HUES64 (cell line): Measurements from ENCODE around the gene SEPTIN2.
"Not testable (repeated sequence)": the region's sequence is repeated elsewhere in the genome, so short reads cannot be mapped to it uniquely, and the experiment has no call there.

Experiments
- H3K27ac ChIP-seq: 2 replicates; pipeline ENCODE4 v1.7.0; 2013; ENCODE audit warnings: low read depth, low read length, inconsistent platforms
- H3K27me3 ChIP-seq: 2 replicates; pipeline ENCODE4 v1.6.1; 2013; ENCODE audit warnings: mild to moderate bottlenecking, low read length; ENCODE audit not compliant: insufficient read depth
- H3K36me3 ChIP-seq: 2 replicates; pipeline ENCODE4 v1.6.1; 2013; ENCODE audit warnings: mild to moderate bottlenecking, low read length; ENCODE audit not compliant: insufficient read depth
- H3K4me1 ChIP-seq: 2 replicates; pipeline ENCODE4 v1.6.1; 2013; ENCODE audit warnings: mild to moderate bottlenecking, low read length, moderate library complexity; ENCODE audit not compliant: insufficient read depth
- H3K4me3 ChIP-seq: 2 replicates; pipeline ENCODE4 v1.5.1; 2013; ENCODE audit warnings: mild to moderate bottlenecking, low read length, moderate library complexity
- H3K9ac ChIP-seq: 2 replicates; pipeline ENCODE4 v1.6.1; 2013; ENCODE audit warnings: mild to moderate bottlenecking, low read depth, low read length
- H3K9me3 ChIP-seq: 2 replicates; pipeline ENCODE4 v1.6.1; 2013; ENCODE audit warnings: low read depth, low read length; ENCODE audit not compliant: insufficient read depth
- WGBS: fragments of 150-250, 120-280 bp; methylation state at CpG from one replicate; pipeline ENCODE4 v1.1.7; 2013; ENCODE audit warnings: missing lambda C conversion rate; 5-methylcytosine and 5-hydroxymethylcytosine counted together

SEPTIN2 gene

GRCh38 chr2:241316825-241317224, 1.1 kb downstream of the SEPTIN2 start:
- Histone ChIP-seq H3K27me3 (no peaks in the 10 kb centered on the region), H3K9me3 (no peaks in the 10 kb centered on the region), H3K4me3 (peak overlapping the region; percentile 95), H3K9ac (peak overlapping the region; percentile 97), H3K27ac (peak overlapping the region; percentile 90), H3K36me3 (peaks cover 19% of the 10 kb centered on the region; the same call in 1 of the 2 replicates), H3K4me1 (peaks cover 44% of the 10 kb centered on the region)
- WGBS, result 24% methylated on average over 4 of the region's 4 CpGs

DNA sequence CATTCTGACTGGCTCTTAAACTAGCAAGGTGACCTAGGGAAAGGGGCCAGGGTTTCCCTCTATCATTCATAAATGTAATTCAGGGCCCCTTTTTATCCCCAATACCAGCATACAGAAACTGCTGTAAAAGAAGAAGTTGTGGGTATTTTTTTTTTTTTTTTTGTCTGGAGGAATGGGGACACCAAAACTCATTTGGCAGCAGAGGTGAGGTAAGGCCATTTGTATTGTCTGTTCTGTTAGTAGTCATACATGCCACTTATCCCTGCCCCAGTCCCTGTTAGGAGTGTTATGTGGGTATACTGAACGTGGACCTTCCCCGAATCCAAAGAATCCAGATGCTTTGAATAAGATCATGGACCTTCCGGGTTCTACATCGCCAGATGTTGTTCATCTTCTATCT, 1.7 kb downstream of the SEPTIN2 start:
- H3K4me1 ChIP-seq, result peaks cover 46% of the 10 kb centered on the region
- peak overlapping the region; percentile 97; the same call in 1 of the 2 replicates for H3K9ac ChIP-seq
- 70% methylated on average over 4 of the region's 4 CpGs for WGBS

DNA sequence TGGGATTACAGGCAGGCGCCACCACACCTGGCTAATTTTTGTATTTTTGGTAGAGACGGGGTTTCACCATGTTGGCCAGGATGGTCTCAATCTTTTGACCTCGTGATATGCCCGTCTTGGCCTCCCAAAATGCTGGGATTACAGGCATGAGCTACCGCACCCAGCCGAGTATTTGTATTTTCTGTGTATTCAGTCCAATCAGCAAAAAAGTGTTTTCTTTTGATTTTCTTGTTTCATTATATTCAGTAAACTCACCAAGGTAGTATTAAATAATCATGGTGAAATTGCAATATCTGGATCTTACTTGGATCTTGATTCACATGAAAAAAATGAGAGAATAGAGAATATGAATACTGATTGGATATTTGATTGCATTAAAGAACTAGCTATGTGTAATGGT, 3.1 kb downstream of the SEPTIN2 start:
- H3K4me1 ChIP-seq, result peaks cover 43% of the 10 kb centered on the region
- peaks cover 25% of the 10 kb centered on the region for H3K36me3 ChIP-seq
- H3K27me3 ChIP-seq, H3K9ac ChIP-seq, H3K9me3 ChIP-seq, H3K27ac ChIP-seq: not testable (repeated sequence)
- H3K4me3 ChIP-seq, result peak overlapping the region; percentile 22
- WGBS, result 92% methylated on average over 6 of the region's 6 CpGs

More for the DNA sequence above, 1.7 kb downstream of the SEPTIN2 start:
- Histone ChIP-seq H3K9me3 (no peaks in the 10 kb centered on the region), H3K4me3 (peak overlapping the region; percentile 95), H3K36me3 (peaks cover 19% of the 10 kb centered on the region; the same call in 1 of the 2 replicates), H3K27ac (no peak overlapping the region), H3K27me3 (no peaks in the 10 kb centered on the region)

- Histone ChIP-seq H3K36me3 (peaks cover 41% of the 10 kb centered on the region), H3K9me3 (no peaks in the 10 kb centered on the region), H3K4me1 (peaks cover 40% of the 10 kb centered on the region), H3K27ac (no peak overlapping the region), H3K4me3 (no peak overlapping the region), H3K27me3 (no peaks in the 10 kb centered on the region), H3K9ac (no peak overlapping the region)
- WGBS, result 94% methylated on average over 8 of the region's 8 CpGs
Measured at GRCh38 chr2:241320394-241320793, 4.7 kb downstream of the SEPTIN2 start.

- H3K4me1 ChIP-seq, result peaks cover 42% of the 10 kb centered on the region
- no CpG with 5 or more reads among the region's 1 CpG for WGBS
- H3K4me3 ChIP-seq, result no peak overlapping the region
- H3K36me3 ChIP-seq, result peaks cover 47% of the 10 kb centered on the region
- no peaks in the 10 kb centered on the region for H3K9me3 ChIP-seq
- no peaks in the 10 kb centered on the region for H3K27me3 ChIP-seq
- no peak overlapping the region for H3K9ac ChIP-seq
- H3K27ac ChIP-seq, result no peak overlapping the region
Measured at GRCh38 chr2:241321033-241321432, 5.3 kb downstream of the SEPTIN2 start.

- H3K9ac ChIP-seq, result no peak overlapping the region
- no peaks in the 10 kb centered on the region for H3K9me3 ChIP-seq
- peaks cover 42% of the 10 kb centered on the region for H3K4me1 ChIP-seq
- no peaks in the 10 kb centered on the region for H3K27me3 ChIP-seq
- WGBS, result 88% methylated on average over 1 of the region's 1 CpG
- no peak overlapping the region for H3K4me3 ChIP-seq
- H3K36me3 ChIP-seq, result peaks cover 55% of the 10 kb centered on the region
- no peak overlapping the region; the same call in 1 of the 2 replicates for H3K27ac ChIP-seq
Measured at GRCh38 chr2:241321886-241322285, 6.2 kb downstream of the SEPTIN2 start.

GRCh38 chr2:241323778-241324177, 8.1 kb downstream of the SEPTIN2 start:
- WGBS, result 94% methylated on average over 5 of the region's 5 CpGs
- no peak overlapping the region for H3K4me3 ChIP-seq
- H3K27me3 ChIP-seq, result no peaks in the 10 kb centered on the region
- H3K9me3 ChIP-seq, result no peaks in the 10 kb centered on the region
- no peak overlapping the region for H3K27ac ChIP-seq
- H3K4me1 ChIP-seq, result peaks cover 26% of the 10 kb centered on the region
- peaks cover 56% of the 10 kb centered on the region for H3K36me3 ChIP-seq
- H3K9ac ChIP-seq, result no peak overlapping the region

- Histone ChIP-seq H3K9me3 (no peaks in the 10 kb centered on the region), H3K9ac (no peak overlapping the region), H3K27ac (no peak overlapping the region), H3K4me3 (no peak overlapping the region), H3K36me3 (peaks cover 58% of the 10 kb centered on the region), H3K27me3 (no peaks in the 10 kb centered on the region), H3K4me1 (peaks cover 25% of the 10 kb centered on the region)
Measured at GRCh38 chr2:241324775-241325174, 9.1 kb downstream of the SEPTIN2 start.

DNA sequence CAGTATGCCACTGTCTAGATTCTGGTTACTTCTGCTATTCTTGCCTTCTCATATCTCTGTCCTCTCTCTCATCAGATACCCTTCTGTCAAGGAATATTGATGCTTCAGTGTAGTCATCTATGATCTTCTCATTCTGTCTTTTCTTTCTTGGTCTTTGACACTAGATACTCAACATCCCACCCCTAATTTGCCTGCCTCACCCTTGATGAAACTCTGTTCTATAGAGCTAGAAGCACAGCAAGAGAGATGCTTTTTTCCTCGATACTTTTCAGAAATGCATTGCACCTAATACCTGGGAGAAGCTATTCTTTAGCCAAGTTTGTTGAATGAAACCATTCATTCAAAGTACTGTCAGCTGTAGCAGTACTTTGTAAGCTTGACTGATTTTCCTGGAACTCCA, 9.5 kb downstream of the SEPTIN2 start:
- no peak overlapping the region for H3K4me3 ChIP-seq
- no peak overlapping the region for H3K27ac ChIP-seq
- WGBS, result 100% methylated on average over 1 of the region's 1 CpG
- no peaks in the 10 kb centered on the region for H3K27me3 ChIP-seq
- H3K36me3 ChIP-seq, result peaks cover 60% of the 10 kb centered on the region
- H3K9me3 ChIP-seq, result no peaks in the 10 kb centered on the region
- H3K4me1 ChIP-seq, result peaks cover 20% of the 10 kb centered on the region
- H3K9ac ChIP-seq, result no peak overlapping the region

GRCh38 chr2:241329669-241330615, 14.2 kb downstream of the SEPTIN2 start:
- peaks cover 86% of the 10 kb centered on the region for H3K36me3 ChIP-seq

GRCh38 chr2:241330616-241330981, 14.9 kb downstream of the SEPTIN2 start:
- H3K9me3 ChIP-seq, result no peaks in the 10 kb centered on the region
- no peaks in the 10 kb centered on the region for H3K27me3 ChIP-seq
- peaks cover 86% of the 10 kb centered on the region for H3K36me3 ChIP-seq
- no peak overlapping the region for H3K9ac ChIP-seq
- WGBS, result 93% methylated on average over 4 of the region's 4 CpGs
- H3K4me3 ChIP-seq, result no peak overlapping the region
- H3K27ac ChIP-seq, result no peak overlapping the region
- H3K4me1 ChIP-seq, result 0 out of 2 replicates have a peak, but pooled peaks cover under 1% of the 10 kb centered on the region

More at GRCh38 chr2:241329669-241330615, 14.2 kb downstream of the SEPTIN2 start:
- WGBS, result 96% methylated on average over 11 of the region's 11 CpGs
- no peaks in the 10 kb centered on the region for H3K27me3 ChIP-seq
- H3K4me3 ChIP-seq, result no peak overlapping the region
- H3K4me1 ChIP-seq, result peaks cover 4% of the 10 kb centered on the region; the same call in 1 of the 2 replicates
- H3K27ac ChIP-seq, result peak overlapping the region; percentile 44; the same call in 1 of the 2 replicates
- no peaks in the 10 kb centered on the region for H3K9me3 ChIP-seq
- H3K9ac ChIP-seq, result no peak overlapping the region
